Osteoblast (primary cell): ENCODE results near the gene AUTS2. TPM values are rescaled to one million over a fixed set of nuclear protein-coding genes. Genes with fewer than 3 reads are reported as not detected.

Experiments used
- DNase-seq: peaks from one replicate; pipeline ENCODE4 v3.0.0; 2011; ENCODE audit warnings: low spot score, mixed read lengths; ENCODE audit not compliant: insufficient read length; ENCODE audit errors: missing footprints
- H2AFZ ChIP-seq: 2 replicates; pipeline ENCODE4 v1.6.0; 2011; ENCODE audit warnings: mild to moderate bottlenecking, low read length
- H3K27ac ChIP-seq: 2 replicates; pipeline ENCODE4 v1.5.1; 2011; ENCODE audit warnings: mild to moderate bottlenecking, low read depth, low read length, moderate library complexity
- H3K27me3 ChIP-seq: 2 replicates; pipeline ENCODE4 v1.6.0; 2012; ENCODE audit warnings: mild to moderate bottlenecking, control low read depth, inconsistent platforms, low read length, moderate library complexity; ENCODE audit not compliant: insufficient read depth
- H3K36me3 ChIP-seq: 2 replicates; pipeline ENCODE4 v1.5.1; 2011; ENCODE audit warnings: mild to moderate bottlenecking, low read length, control low read depth, moderate library complexity; ENCODE audit not compliant: insufficient read depth
- H3K4me1 ChIP-seq: 2 replicates; pipeline ENCODE4 v1.5.1; 2011; ENCODE audit warnings: mild to moderate bottlenecking, low read length, control low read depth, moderate library complexity; ENCODE audit not compliant: insufficient read depth
- H3K4me2 ChIP-seq: 2 replicates; pipeline ENCODE4 v1.6.0; 2011; ENCODE audit warnings: mild to moderate bottlenecking, low read length; ENCODE audit not compliant: insufficient read depth
- H3K4me3 ChIP-seq: fragments of 200-600 bp; sonication (generic); 3 replicates; pipeline ENCODE4 v1.5.1; 2012; ENCODE audit warnings: mild to moderate bottlenecking, low read length, inconsistent platforms; ENCODE audit not compliant: insufficient read depth
- H3K79me2 ChIP-seq: 2 replicates; pipeline ENCODE4 v1.6.0; 2012; ENCODE audit warnings: mild to moderate bottlenecking, low read length, control low read depth, inconsistent platforms; ENCODE audit not compliant: insufficient read depth
- H3K9me3 ChIP-seq: 2 replicates; pipeline ENCODE4 v1.5.1; 2011; ENCODE audit warnings: low read depth, low read length, control low read depth
- H4K20me1 ChIP-seq: 2 replicates; pipeline ENCODE4 v1.6.0; 2012; ENCODE audit warnings: mild to moderate bottlenecking, low read length, control low read depth; ENCODE audit not compliant: insufficient read depth
- total RNA-seq: library from RNA; depleted of rRNA; stranded (reverse); fragments of >200 nt; gene quantifications from 2 replicates; pipeline ENCODE4 v1.2.3, GENCODE V29; 2012
- TF ChIP-seq, protein P1 (sequence below): IDR thresholded peaks from 2 replicates; pipeline ENCODE4 v1.5.1; 2011; ENCODE audit warnings: mild to moderate bottlenecking, low read depth, low read length, moderate library complexity; ENCODE audit errors: extremely low read depth

AUTS2 gene
- total RNA-seq, 1 donor: 15.2 TPM

DNA sequence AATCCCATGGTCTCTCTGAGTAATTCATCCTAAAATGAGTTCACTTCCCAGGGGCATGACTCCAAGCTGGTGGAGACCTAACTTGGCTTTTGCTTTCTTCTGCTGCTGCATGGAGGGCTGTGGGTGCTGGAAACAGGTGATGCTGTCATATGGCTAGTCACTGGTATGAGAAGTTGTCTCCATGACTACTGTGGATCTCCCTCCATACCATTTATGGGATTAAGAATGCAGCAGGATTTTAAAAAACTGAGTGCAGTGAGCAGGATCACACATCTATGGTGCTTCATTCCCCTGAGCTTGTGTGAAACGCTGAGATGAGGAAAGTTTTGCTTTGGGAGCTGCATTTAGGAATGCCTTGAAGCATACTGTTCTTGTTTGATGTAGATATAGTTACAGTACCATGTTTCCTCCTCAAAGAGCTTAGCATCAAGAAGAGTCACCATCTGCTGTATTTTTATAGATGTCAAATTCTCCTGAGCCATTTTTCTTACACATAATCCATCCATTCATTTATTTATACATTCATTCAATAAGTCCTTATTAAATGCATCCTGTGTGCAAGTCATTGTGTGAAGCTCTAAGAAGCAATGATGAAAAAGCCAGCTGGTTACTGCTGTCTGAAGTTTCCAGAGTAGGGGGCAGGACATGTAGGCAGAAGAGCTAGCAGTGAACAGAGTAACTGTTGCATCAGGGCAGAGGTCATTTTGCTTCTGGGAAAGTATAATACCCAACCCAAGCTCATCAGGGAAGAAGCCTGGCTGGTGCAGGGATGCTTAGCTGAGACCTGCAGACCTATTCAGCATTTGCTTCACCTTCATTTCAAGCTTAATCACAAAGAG, 534.8 kb downstream of the AUTS2 start:
- Histone ChIP-seq H3K4me3 (no peak overlapping the region), H3K9me3 (no peaks in the 10 kb centered on the region), H3K79me2 (no peaks in the 10 kb centered on the region), H2AFZ (no peak overlapping the region), H4K20me1 (no peaks in the 10 kb centered on the region), H3K4me1 (no peaks in the 10 kb centered on the region), H3K4me2 (no peak overlapping the region), H3K27me3 (no peaks in the 10 kb centered on the region), H3K36me3 (no peaks in the 10 kb centered on the region), H3K27ac (no peak overlapping the region)
- TF ChIP-seq, protein P1, sequence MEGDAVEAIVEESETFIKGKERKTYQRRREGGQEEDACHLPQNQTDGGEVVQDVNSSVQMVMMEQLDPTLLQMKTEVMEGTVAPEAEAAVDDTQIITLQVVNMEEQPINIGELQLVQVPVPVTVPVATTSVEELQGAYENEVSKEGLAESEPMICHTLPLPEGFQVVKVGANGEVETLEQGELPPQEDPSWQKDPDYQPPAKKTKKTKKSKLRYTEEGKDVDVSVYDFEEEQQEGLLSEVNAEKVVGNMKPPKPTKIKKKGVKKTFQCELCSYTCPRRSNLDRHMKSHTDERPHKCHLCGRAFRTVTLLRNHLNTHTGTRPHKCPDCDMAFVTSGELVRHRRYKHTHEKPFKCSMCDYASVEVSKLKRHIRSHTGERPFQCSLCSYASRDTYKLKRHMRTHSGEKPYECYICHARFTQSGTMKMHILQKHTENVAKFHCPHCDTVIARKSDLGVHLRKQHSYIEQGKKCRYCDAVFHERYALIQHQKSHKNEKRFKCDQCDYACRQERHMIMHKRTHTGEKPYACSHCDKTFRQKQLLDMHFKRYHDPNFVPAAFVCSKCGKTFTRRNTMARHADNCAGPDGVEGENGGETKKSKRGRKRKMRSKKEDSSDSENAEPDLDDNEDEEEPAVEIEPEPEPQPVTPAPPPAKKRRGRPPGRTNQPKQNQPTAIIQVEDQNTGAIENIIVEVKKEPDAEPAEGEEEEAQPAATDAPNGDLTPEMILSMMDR: no peak
- no peak for DNase-seq

DNA sequence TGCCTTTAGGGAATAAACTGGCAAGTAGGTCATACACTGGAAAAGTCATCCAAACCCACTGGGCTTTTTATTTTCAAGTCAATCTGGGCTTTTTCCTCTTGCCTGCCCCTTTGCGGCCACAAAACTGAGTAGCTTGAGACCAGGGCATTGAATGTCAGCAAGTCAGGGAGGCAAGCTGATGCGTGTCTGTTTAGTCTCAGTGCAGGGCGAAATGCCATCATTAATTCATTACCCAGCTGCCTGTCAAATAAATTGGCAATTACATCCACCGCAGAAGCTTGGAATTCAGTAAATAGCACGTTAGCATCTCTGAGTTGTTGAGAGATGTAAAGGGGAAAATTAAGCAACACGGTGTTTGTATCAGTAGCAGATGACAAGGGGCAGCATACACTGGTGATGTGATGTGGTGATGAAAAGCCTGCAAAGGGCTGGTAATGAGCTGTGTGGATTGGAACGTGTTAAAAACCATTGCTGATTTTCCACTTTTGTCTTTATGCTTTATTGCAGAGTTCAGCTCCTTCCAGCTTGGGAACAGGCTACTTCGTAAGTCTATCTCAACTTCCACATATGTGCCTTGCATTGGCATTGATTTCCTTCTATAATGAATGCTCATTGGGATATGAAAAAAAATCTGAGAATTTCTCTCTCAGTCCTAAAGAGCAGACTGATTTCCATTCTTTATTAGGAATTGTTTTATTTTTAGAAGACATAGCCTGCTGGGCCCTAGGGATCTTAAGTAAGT, 535.9 kb downstream of the AUTS2 start:
- Histone ChIP-seq H2AFZ (no peak overlapping the region), H3K27me3 (no peaks in the 10 kb centered on the region), H3K79me2 (no peaks in the 10 kb centered on the region), H4K20me1 (no peaks in the 10 kb centered on the region), H3K27ac (no peak overlapping the region), H3K4me1 (no peaks in the 10 kb centered on the region), H3K9me3 (no peaks in the 10 kb centered on the region), H3K4me3 (no peak overlapping the region), H3K36me3 (no peaks in the 10 kb centered on the region), H3K4me2 (no peak overlapping the region)
- TF ChIP-seq, protein P1: no peak
- DNase-seq: no peak

DNA sequence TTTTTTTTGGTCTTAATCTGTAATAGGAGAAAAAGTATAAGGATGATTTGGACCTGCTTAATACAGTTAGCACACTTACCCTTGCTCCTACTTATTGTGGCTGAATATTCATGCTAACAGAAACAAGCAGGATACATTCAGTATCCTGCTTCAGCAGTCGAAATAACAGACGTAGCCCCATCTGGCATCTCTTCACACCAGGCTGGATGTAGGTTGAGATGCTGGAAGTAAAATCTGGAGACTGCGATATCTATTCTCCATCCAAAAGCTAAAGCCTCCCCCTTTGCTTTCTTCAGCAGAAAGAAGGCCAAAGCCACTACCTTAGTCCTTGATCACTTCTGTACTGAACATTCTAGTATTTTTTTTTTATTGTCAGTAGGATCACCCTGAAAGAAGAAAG, 537.4 kb downstream of the AUTS2 start:
- Histone ChIP-seq H3K27ac (no peak overlapping the region), H3K4me3 (no peak overlapping the region), H3K9me3 (no peaks in the 10 kb centered on the region), H3K79me2 (no peaks in the 10 kb centered on the region), H3K27me3 (no peaks in the 10 kb centered on the region), H4K20me1 (no peaks in the 10 kb centered on the region), H3K4me2 (no peak overlapping the region), H2AFZ (no peak overlapping the region), H3K4me1 (no peaks in the 10 kb centered on the region), H3K36me3 (no peaks in the 10 kb centered on the region)
- TF ChIP-seq, protein P1: no peak
- no peak for DNase-seq

- no peak overlapping the region for H3K4me3 ChIP-seq
- no peaks in the 10 kb centered on the region for H3K4me1 ChIP-seq
- no peaks in the 10 kb centered on the region for H3K9me3 ChIP-seq
- no peak overlapping the region for H3K27ac ChIP-seq
- no peak overlapping the region for H3K4me2 ChIP-seq
- H3K36me3 ChIP-seq: no peaks in the 10 kb centered on the region
- no peaks in the 10 kb centered on the region for H3K27me3 ChIP-seq
- H4K20me1 ChIP-seq: no peaks in the 10 kb centered on the region
- no peak for DNase-seq
- TF ChIP-seq, protein P1: no peak
- H3K79me2 ChIP-seq: no peaks in the 10 kb centered on the region
- no peak overlapping the region for H2AFZ ChIP-seq
These were observed 538.9 kb downstream of the AUTS2 start for GRCh38 chr7:70137126-70137525.
